ENCODE results near the gene THSD4. TPM values are rescaled to one million over a fixed set of nuclear protein-coding genes. Genes with fewer than 3 reads are reported as not detected.

The THSD4 gene
- total RNA-seq, 1 experiment from 2014 or later, result 24.2 TPM

DNA sequence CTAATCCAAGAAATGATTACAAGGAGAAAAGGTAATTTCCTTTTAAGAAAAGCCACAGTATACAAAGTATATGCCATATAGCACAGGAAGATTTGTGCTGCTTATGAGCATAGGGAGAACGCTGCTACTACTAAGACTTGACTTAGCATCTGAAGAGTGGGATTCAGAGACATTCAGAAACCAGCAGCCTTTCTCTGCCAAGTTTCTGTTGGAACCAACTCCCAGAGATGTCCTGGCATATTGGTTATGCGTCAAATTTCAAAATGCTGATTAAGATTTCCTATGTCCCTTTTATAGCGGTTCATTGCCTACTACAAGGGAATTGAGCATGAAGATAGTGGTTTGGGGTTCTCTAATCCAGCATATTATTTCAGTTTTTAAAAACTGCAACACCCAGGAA lies 700.0 kb downstream of the THSD4 start:
- no peaks in the 10 kb centered on the region for H3K36me3 Mint-ChIP-seq (ENCODE audit: insufficient read depth, unreplicated experiment)
- no peak overlapping the region for H3K27ac Mint-ChIP-seq (ENCODE audit: unreplicated experiment)
- no peaks in the 10 kb centered on the region for H3K4me1 Mint-ChIP-seq (ENCODE audit: low read depth, unreplicated experiment)
- DNase-seq, result no peak
- CTCF ChIA-PET, result no interaction called here
- no peak overlapping the region for H3K4me3 Mint-ChIP-seq (ENCODE audit: low read depth, unreplicated experiment)
- peaks cover 9% of the 10 kb centered on the region for H3K9me3 Mint-ChIP-seq (ENCODE audit: low read depth, unreplicated experiment)
- no peaks in the 10 kb centered on the region for H3K27me3 Mint-ChIP-seq (ENCODE audit: unreplicated experiment)
- BruUV-seq (replicated peaks), result no TSS peak
- intact Hi-C loops (cut with micrococcal nuclease; ENCODE audit: unreplicated experiment), result no loop called here
- TF ChIP-seq, protein P1, sequence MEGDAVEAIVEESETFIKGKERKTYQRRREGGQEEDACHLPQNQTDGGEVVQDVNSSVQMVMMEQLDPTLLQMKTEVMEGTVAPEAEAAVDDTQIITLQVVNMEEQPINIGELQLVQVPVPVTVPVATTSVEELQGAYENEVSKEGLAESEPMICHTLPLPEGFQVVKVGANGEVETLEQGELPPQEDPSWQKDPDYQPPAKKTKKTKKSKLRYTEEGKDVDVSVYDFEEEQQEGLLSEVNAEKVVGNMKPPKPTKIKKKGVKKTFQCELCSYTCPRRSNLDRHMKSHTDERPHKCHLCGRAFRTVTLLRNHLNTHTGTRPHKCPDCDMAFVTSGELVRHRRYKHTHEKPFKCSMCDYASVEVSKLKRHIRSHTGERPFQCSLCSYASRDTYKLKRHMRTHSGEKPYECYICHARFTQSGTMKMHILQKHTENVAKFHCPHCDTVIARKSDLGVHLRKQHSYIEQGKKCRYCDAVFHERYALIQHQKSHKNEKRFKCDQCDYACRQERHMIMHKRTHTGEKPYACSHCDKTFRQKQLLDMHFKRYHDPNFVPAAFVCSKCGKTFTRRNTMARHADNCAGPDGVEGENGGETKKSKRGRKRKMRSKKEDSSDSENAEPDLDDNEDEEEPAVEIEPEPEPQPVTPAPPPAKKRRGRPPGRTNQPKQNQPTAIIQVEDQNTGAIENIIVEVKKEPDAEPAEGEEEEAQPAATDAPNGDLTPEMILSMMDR (IDR thresholded peaks at IDR 0.05; ENCODE audit: unreplicated experiment), result no peak

DNA sequence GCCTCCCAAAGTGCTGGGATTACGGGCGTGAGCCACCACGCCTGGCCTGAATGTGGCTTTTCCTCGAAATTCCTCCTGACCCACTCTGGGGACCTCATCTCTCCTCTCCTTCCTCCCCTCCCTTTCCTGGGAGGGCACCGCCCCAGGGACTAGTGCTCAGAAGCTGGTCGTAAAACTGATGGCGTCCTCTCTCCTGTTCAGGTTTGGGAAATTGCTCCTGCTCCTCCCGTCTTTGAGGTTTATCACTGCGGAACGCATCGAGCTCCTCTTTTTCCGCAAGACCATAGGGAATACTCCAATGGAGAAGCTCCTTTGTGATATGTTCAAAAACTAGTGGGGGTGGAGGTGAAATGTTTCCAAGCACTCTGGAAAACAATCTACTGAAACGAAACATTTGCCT lies 702.1 kb downstream of the THSD4 start:
- no peak for DNase-seq
- TF ChIP-seq, protein P1 (IDR thresholded peaks at IDR 0.05; ENCODE audit: unreplicated experiment), result no peak
- Mint-ChIP-seq H3K9me3 (ENCODE audit: low read depth, unreplicated experiment) (peaks cover 9% of the 10 kb centered on the region), H3K4me3 (ENCODE audit: low read depth, unreplicated experiment) (no peak overlapping the region), H3K27me3 (ENCODE audit: unreplicated experiment) (no peaks in the 10 kb centered on the region), H3K4me1 (ENCODE audit: low read depth, unreplicated experiment) (no peaks in the 10 kb centered on the region), H3K27ac (ENCODE audit: unreplicated experiment) (no peak overlapping the region), H3K36me3 (ENCODE audit: insufficient read depth, unreplicated experiment) (no peaks in the 10 kb centered on the region)
- BruUV-seq (replicated peaks), result no TSS peak
- CTCF ChIA-PET, result no interaction called here
- intact Hi-C loops (cut with micrococcal nuclease; ENCODE audit: unreplicated experiment), result no loop called here

DNA sequence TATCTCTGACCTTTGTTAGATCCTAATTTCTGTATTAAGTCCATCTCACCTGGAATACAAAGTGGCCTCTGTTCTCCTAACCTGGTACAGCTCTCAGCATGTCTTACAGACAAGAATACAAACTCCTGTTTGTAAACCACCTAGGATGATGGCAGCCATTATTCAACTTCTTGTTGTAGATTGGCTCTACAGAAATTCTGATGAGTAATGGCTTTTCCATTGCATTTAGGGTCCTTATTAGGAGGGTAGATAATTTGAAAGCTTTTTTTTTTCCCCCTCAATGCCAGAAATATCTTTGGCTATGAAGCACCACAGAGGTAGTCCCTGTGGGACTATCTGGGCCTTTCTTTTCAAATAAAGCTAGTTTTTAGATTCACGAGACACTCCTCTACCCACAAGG lies 704.9 kb downstream of the THSD4 start:
- no TSS peak for BruUV-seq (replicated peaks)
- Mint-ChIP-seq H3K27me3 (ENCODE audit: unreplicated experiment) (no peaks in the 10 kb centered on the region), H3K9me3 (ENCODE audit: low read depth, unreplicated experiment) (peaks cover 15% of the 10 kb centered on the region), H3K27ac (ENCODE audit: unreplicated experiment) (no peak overlapping the region), H3K4me1 (ENCODE audit: low read depth, unreplicated experiment) (no peaks in the 10 kb centered on the region), H3K36me3 (ENCODE audit: insufficient read depth, unreplicated experiment) (no peaks in the 10 kb centered on the region), H3K4me3 (ENCODE audit: low read depth, unreplicated experiment) (no peak overlapping the region)
- intact Hi-C loops (cut with micrococcal nuclease; ENCODE audit: unreplicated experiment), result no loop called here
- no peak for DNase-seq
- CTCF ChIA-PET, result no interaction called here
- TF ChIP-seq, protein P1 (IDR thresholded peaks at IDR 0.05; ENCODE audit: unreplicated experiment), result no peak

DNA sequence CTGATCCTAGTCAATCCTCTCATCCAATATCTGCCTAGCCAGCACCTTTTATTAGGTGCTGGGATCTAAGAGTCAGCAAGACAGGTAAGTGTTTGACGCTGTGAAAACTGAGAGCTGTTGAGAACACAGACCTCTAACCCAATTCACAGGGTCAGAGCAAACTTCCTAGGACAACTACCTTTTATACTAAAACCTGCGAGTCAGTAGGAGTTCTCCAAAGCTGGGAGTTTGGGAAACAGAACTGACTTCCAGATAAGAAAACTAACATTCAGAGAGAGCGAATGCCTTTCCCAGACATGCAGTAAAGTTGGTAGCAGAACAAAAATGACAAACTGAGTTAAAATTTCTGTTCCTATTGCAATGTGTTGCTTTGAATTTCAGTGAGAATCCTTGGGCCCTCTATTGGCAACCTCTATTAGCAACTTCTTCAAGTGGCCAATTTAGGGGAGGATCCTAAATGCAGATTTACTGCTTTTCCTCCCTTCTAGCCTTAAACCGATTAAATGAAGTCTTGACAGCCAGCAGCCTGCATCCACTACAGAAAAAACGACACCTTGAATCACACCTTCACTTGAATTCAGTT lies 706.4 kb downstream of the THSD4 start:
- Mint-ChIP-seq H3K27ac (ENCODE audit: unreplicated experiment) (no peak overlapping the region), H3K27me3 (ENCODE audit: unreplicated experiment) (no peaks in the 10 kb centered on the region), H3K4me1 (ENCODE audit: low read depth, unreplicated experiment) (no peaks in the 10 kb centered on the region), H3K9me3 (ENCODE audit: low read depth, unreplicated experiment) (peaks cover 15% of the 10 kb centered on the region), H3K36me3 (ENCODE audit: insufficient read depth, unreplicated experiment) (no peaks in the 10 kb centered on the region), H3K4me3 (ENCODE audit: low read depth, unreplicated experiment) (no peak overlapping the region)
- CTCF ChIA-PET, result interaction anchor here (0.6 kb wide), 1 partner anchor 203 kb away, joined by 3 read pairs; no protein-coding TSS in a partner anchor
- no peak for DNase-seq
- intact Hi-C loops (cut with micrococcal nuclease; ENCODE audit: unreplicated experiment), result no loop called here
- TF ChIP-seq, protein P1 (IDR thresholded peaks at IDR 0.05; ENCODE audit: unreplicated experiment), result no peak
- no TSS peak for BruUV-seq (replicated peaks)
